ENCODE measurements around the gene FGF22.
"Not testable (repeated sequence)": the region's sequence is repeated elsewhere in the genome, so short reads cannot be mapped to it uniquely, and the experiment has no call there.

FGF22 gene

DNA sequence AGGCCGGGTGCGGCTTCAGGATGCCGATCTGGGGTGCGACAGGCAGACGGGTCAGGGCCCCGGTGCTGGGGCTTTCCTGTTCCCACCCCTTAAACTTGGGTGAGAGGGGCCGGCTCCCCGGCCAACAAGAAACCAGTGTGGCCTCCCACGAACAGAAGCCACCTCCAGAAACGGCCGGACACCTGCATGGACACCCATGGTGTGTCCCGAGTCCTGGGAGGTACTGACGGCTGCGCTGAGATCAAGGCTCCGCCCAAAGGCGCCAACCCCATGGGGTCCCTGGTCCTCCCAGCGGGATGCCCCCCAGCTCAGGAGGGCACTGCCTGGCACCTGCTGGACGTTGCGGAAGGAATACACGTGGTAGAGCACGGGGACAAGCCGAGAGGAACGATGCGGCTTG, 17.9 kb upstream of the FGF22 start:
- DNase-seq (ENCODE audit: low read depth), result no peak

- no peak for DNase-seq (ENCODE audit: low read depth)
Observed at GRCh38 chr19:622666-623065, 17.0 kb upstream of the FGF22 start.

GRCh38 chr19:623175-623916, 16.3 kb upstream of the FGF22 start:
- no peak for DNase-seq (ENCODE audit: low read depth)

DNA sequence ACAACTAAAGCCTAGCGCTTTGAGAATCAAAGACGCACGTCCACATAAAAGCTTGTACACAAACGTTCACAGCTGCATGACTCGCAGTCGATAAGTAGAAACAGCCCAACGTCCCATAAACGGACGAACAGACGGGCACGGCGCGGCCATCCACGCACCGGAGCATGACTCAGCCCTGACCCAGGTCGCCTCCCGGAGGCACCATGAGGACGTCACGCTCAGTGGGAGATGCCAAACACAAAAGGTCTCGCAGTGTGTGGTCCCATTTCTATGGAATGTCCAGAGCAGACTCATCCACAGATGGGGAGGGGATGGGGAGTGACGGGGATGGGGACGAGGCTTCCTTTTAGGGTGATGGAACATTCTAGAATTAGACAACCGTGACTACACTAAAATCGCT, 15.7 kb upstream of the FGF22 start:
- DNase-seq (ENCODE audit: low read depth), result no peak

DNA sequence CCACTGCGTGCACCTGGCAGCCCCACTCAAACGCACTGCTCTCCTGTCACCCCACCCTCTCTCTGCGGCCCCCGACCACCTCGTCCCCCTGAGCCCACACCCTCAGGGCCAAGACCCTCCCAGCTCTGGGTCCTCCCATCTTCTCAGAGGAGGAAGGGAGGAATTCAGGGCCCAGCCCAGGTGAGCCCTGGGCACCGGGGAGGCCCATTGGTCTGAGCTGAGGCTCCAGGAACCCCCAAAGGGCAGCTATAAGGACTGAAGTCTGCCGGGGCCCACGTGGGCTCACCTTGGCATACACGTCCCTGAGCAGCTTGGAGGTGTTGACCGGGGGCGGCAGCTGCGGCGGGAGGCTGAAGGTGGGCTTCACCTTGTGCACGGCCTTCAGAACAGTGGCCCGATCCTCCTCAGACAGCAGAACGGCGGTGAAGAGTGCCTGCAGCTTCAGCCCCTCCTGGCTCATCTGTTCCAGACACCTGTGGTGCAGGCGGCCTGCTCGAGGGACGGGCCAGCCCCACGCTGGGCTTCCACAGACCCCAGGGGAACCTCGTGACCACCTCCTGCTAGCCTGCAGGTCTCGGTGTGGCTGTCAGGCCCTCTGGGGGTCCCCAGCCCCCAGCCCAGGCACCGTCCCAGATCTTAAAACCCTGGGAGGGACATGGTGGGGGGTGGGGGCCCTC, 15.1 kb upstream of the FGF22 start:
- no peak for DNase-seq (ENCODE audit: low read depth)

DNA sequence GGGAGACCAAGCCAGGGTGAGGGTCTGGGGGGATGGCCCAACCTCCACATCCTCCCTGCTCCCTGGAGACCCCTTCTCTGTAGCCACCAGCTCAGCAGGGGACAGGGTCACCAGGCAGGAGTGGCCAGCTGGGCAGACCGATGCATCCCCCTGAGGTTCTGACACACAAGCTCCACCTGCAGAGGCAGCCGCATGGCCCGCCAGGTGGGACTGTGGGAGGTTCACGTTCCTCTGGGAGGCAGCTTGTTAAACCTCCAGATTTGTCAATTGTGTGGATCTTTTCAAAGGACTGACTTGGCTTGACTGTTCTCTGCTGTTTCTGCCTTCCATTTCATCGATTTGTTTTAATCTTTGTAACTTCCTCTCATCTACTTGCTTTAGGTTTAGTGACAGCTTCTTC, 14.4 kb upstream of the FGF22 start:
- no peak for DNase-seq (ENCODE audit: low read depth)

- DNase-seq (ENCODE audit: low read depth), result not testable (repeated sequence)
Observed at GRCh38 chr19:626566-626965, 13.1 kb upstream of the FGF22 start.

DNA sequence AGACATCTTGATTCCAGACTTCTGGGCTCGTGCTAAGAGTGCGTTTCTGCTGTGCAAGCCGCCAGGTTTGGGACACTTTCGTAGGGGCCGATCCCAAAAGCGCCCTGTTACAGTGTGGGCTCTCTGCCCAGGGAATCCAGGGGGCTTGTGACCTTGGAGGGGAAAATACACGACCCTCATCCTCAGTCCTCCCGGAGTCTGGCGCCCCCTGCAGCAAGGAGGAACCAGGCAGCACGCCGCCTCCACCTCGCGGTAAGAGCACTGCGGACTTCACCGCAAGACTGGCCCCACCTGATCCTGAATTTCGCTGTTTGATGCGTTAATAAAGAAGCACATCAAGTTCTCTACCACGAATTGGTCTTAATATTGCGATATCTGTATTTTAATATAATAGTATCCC, 11.5 kb upstream of the FGF22 start:
- no peak for DNase-seq (ENCODE audit: low read depth)

- not testable (repeated sequence) for DNase-seq (ENCODE audit: low read depth)
Observed at GRCh38 chr19:629515-629914, 10.2 kb upstream of the FGF22 start.

GRCh38 chr19:629961-630714, 9.5 kb upstream of the FGF22 start:
- DNase-seq (ENCODE audit: low read depth), result no peak

GRCh38 chr19:632579-633067, 7.1 kb upstream of the FGF22 start:
- DNase-seq (ENCODE audit: low read depth), result no peak

- DNase-seq (ENCODE audit: low read depth), result peak; percentile 93
Observed at GRCh38 chr19:633068-633785, 6.5 kb upstream of the FGF22 start, which contains the start of gene POLRMT. Gene POLRMT (minus strand): TSS chr19:633537. CDS start chr19:633512, 25 bp downstream.

- DNase-seq (ENCODE audit: low read depth), result no peak
Observed at GRCh38 chr19:633786-634639, 5.7 kb upstream of the FGF22 start.

DNA sequence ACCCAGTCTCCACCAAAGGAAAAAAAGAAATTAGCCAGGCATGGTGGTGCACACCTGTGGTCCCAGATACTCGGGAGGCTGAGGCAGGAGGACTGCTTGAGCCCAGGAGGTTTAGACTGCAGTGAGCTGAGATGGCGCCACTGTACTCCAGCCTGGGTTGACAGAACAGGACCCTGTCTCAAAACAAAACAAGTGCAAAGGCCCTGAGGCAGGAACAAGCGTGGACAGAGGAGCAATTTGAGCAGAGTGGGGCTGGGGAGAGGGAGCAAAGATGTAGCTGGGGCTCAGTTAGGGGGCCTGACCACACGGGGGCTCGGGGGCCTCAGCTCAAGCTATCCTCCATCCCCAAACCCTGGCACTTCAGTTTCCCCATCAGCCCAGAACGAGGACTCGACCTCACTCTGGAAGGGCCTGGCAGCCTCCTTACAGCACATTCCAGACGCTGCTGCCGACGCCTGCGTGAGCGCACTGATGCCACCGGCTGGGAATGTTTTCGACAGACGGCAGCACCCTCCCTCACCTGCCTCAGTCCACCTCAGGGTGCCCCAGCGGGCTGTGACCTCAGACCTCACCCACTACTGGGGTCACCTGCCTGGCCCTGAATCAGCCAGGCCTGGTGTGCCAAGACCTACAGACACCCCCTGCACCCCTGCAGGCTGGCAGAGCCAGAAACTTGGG, 4.6 kb upstream of the FGF22 start:
- no peak for DNase-seq (ENCODE audit: low read depth)

DNA sequence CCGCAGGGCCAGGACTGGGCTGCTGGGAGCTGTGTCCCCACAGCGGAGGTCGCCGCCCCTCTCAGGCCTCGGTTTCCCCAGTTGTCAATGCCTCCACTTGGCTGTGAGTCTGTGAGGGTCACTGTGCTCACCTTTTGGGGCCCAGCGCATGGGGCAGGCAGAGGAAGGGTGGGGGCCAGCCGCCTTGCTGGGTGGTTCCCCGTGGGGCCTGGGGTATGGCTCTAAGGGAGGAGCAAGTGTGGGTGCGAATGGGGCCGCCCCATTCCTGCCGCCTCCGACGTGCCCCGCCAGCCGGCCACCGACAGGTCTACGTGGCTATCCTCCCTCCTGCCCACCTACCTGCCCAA, 800 bp upstream of the FGF22 start:
- DNase-seq (ENCODE audit: low read depth), result no peak

- no peak for DNase-seq (ENCODE audit: low read depth)
Observed at GRCh38 chr19:640161-640558, 481 bp downstream of the FGF22 start.

GRCh38 chr19:640606-641189, 1.0 kb downstream of the FGF22 start:
- DNase-seq (ENCODE audit: low read depth), result no peak

- no peak for DNase-seq (ENCODE audit: low read depth)
Observed at GRCh38 chr19:641702-642101, 2.0 kb downstream of the FGF22 start.

GRCh38 chr19:642767-643727, 3.4 kb downstream of the FGF22 start:
- DNase-seq (ENCODE audit: low read depth), result no peak
